Ishikawa (cell line): Measurements from ENCODE around the gene CERS5.

ENCODE experiments used
- CEBPB ChIP-seq: IDR thresholded peaks from 2 replicates; pipeline ENCODE4 v1.6.1; 2012
- CREB1 ChIP-seq: IDR thresholded peaks from 2 replicates; pipeline ENCODE4 v1.6.1; 2012; ENCODE audit warnings: low read depth
- NFIC ChIP-seq: IDR thresholded peaks from 2 replicates; pipeline ENCODE4 v1.6.1; 2012
- RAD21 ChIP-seq: IDR thresholded peaks from 2 replicates; pipeline ENCODE4 v1.6.1; 2012; ENCODE audit warnings: low read depth
- TEAD4 ChIP-seq: IDR thresholded peaks from 2 replicates; pipeline ENCODE4 v1.6.1; 2012
- TF ChIP-seq, protein P1 (sequence below): IDR thresholded peaks from 2 replicates; pipeline ENCODE4 v1.6.1; 2012; ENCODE audit warnings: low read depth, mild to moderate bottlenecking
- TF ChIP-seq, protein P2 (sequence below): IDR thresholded peaks from 2 replicates; pipeline ENCODE4 v1.6.1; 2012

DNA sequence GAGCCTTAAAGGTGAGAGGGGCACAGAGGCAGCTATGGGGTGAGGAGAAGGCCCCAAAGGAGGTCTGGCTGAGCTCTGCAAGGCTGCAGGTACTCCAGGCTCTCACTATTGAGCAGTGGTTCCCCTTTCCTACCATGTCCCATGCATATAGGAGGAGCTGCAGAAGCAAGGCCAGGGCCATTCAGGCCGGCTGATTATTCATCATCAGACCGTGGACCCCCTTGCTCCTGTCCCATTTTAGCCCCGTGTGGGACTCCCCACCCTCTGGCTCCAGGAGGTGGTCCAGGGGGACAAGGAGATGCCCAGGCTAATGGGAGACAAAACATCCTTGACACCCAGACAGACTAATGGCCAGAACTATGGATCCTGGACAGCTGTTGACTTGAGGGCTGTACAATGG is 60.3 kb downstream of the CERS5 start:
- TF ChIP-seq CEBPB (no peak), CREB1 (no peak), TEAD4 (no peak), RAD21 (no peak), NFIC (no peak)
- TF ChIP-seq, protein P1, sequence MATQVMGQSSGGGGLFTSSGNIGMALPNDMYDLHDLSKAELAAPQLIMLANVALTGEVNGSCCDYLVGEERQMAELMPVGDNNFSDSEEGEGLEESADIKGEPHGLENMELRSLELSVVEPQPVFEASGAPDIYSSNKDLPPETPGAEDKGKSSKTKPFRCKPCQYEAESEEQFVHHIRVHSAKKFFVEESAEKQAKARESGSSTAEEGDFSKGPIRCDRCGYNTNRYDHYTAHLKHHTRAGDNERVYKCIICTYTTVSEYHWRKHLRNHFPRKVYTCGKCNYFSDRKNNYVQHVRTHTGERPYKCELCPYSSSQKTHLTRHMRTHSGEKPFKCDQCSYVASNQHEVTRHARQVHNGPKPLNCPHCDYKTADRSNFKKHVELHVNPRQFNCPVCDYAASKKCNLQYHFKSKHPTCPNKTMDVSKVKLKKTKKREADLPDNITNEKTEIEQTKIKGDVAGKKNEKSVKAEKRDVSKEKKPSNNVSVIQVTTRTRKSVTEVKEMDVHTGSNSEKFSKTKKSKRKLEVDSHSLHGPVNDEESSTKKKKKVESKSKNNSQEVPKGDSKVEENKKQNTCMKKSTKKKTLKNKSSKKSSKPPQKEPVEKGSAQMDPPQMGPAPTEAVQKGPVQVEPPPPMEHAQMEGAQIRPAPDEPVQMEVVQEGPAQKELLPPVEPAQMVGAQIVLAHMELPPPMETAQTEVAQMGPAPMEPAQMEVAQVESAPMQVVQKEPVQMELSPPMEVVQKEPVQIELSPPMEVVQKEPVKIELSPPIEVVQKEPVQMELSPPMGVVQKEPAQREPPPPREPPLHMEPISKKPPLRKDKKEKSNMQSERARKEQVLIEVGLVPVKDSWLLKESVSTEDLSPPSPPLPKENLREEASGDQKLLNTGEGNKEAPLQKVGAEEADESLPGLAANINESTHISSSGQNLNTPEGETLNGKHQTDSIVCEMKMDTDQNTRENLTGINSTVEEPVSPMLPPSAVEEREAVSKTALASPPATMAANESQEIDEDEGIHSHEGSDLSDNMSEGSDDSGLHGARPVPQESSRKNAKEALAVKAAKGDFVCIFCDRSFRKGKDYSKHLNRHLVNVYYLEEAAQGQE = no peak
- TF ChIP-seq, protein P2, sequence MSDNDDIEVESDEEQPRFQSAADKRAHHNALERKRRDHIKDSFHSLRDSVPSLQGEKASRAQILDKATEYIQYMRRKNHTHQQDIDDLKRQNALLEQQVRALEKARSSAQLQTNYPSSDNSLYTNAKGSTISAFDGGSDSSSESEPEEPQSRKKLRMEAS = no peak
